Glomerular endothelial cell (primary cell): ENCODE results near the gene HIP1. TPM values are rescaled to one million over a fixed set of nuclear protein-coding genes. Genes with fewer than 3 reads are reported as not detected.
"Not testable (repeated sequence)": the region's sequence is repeated elsewhere in the genome, so short reads cannot be mapped to it uniquely, and the experiment has no call there.

ENCODE experiments used
- DNase-seq: peaks from one replicate; pipeline ENCODE4 v3.0.0-alpha.2; 2011; ENCODE audit warnings: low read depth, low spot score; ENCODE audit errors: extremely low read depth
- total RNA-seq: library from RNA; depleted of rRNA; stranded (reverse); fragments of >200 nt; gene quantifications from 2 replicates; pipeline ENCODE4 v1.2.3, GENCODE V29; 2015

The HIP1 gene
- 18.7 and 35.5 TPM in 2 replicates for total RNA-seq

DNA sequence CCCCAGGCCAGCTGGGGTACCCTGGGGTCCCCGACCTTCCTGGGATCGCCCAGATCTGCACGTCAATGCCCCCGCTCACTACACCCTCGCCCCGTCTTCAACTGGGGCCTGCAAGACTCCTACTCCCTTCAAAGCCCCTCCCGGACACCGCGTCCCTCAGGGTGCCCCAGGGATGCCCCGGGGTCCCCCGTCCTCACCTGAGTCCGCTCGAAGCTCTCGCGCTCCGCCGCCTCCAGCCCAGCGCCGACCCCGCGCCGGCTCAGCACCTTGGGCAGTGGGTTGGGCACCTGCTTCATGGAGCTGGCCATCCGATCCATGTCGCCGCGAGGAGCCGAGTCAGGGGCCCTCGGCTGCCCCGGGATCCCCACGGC, at the start of gene HIP1:
Gene HIP1 (minus strand): TSS at position 338 of the 371 bp plus-strand sequence. CDS start 21 bp downstream, at position 317.
- DNase-seq, result no peak

DNA sequence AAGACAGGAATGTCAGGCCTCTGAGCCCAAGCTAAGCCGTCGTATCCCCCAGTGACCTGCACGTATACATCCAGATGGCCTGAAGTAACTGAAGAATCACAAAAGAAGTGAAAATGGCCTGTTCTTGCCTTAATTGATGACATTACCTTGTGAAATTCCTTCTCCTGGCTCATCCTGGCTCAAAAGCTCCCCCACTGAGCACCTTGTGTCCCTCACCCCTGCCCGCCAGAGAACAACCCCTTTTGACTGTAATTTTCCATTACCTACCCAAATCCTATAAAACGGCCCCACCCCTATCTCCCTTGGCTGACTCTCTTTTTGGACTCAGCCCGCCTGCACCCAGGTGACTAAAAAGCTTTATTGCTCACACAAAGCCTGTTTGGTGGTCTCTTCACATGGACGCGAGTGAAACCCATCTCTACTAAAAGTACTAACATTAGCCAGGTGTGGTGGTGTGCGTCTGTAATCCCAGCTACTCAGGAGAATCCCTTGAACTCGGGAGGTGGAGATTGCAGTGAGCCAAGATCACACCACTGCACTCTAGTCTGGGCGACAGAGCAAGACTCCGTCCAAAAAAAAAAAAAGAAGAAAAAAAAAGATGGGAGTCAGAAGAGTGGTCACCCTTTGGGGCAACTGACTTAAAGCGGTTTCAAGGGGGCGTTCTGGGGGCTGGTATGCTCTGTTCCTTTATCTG, 49.6 kb upstream of the HIP1 start:
- DNase-seq, result not testable (repeated sequence)

DNA sequence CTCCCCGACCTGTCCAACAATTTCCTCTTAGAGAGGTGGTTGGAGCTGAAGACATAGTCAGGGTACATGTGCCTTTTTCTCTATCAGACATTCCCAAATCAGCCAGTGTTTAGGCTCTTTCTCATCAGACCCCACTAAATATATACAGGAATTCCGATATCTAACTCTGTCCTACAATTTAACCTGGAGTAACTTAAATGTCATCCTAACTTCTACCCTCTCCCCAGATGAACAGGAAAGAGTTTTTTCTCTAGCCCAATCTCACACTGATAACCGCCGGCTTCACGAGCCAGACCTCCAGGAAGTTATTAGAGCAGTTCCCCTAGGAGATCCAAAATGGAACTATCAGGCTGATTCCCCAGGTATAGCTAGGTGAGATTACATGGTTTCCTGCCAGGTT, 44.3 kb upstream of the HIP1 start:
- not testable (repeated sequence) for DNase-seq

DNA sequence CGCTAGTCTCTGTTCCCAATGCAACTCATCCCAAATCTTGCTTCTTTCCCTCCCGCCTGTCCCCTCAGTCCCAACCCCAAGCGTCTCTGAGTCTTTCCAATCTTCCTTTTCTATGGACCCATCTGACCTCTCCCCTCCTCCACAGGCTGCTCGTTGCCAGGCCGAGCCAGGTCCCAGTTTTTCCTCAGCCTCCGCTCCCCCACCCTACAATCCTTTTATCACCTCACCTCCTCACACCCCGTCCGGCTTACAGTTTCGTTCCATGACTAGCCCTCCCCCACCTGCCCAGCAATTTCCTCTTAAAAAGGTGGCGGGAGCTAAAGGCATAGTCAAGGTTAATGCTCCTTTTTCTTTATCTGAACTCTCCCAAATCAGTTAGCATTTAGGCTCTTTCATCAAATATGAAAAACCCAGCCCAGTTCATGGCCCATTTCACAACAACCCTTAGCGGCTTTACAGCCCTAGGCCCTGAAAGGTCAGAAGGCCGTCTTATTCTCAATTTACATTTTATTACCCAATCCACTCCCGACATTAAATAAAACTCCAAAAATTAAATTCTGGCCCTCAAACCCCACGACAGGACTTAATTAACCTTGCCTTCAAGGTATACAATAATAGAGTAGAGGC, 42.0 kb upstream of the HIP1 start:
- not testable (repeated sequence) for DNase-seq

DNA sequence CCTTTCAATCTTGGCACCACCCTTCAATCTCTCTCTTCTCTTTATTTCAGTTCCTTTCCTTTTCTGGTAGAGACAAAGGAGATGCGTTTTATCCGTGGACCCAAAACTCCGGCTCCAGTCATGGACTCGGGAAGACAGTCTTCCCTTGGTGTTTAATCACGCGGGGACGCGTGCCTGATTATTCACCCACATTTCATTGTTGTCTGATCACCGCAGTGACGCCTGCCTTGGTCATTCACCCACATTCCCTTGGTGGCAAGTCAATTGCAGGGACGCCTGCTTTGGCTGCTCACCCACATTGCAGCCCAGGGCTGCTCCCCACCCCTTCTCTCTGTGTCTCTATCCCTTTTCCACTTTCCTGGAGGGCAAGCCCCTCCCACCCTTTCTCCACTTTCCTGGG, 40.8 kb upstream of the HIP1 start:
- DNase-seq, result not testable (repeated sequence)

DNA sequence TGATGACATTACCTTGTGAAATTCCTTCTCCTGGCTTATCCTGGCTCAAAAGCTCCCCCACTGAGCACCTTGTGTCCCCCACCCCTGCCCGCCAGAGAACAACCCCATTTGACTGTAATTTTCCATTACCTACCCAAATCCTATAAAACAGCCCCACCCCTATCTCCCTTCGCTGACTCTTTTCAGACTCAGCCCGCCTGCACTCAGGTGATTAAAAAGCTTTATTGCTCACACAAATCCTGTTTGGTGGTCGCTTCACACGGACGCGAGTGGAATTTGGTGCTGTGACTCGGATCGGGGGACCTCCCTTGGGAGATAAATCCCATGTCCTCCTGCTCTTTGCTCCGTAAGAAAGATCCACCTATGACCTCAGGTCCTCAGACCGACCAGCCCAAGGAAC, 40.3 kb upstream of the HIP1 start:
- DNase-seq, result not testable (repeated sequence)

DNA sequence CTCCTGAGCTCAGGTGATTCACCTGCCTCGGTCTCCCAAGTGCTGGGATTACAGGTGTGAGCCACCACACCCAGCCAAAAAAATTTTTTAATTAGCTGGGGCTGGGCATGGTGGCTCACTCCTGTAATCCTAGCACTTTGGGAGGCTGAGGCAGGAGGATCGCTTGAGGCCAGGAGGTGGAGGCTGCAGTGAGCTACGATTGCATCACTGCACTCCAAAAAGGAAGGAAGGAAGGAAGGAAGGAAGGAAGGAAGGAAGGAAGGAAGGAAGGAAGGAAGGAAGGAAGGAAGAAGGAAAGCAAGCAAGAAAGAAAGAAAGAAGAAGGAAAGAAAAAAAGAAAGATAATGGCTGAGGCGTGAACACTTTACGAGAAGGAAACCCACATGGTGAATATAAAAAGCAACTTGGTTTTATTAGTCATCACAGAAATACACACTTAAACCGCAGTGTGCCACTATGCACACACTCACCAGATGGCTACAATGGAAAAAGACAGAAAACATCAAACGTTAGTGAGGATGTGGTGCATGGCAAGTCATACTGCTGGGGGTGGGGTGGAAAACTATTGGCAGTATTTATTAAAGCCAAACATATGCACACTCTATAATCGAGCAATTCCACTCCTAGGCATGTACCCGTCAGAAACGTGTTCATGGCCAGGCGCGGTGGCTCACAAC, 37.7 kb upstream of the HIP1 start:
- DNase-seq, result no peak

DNA sequence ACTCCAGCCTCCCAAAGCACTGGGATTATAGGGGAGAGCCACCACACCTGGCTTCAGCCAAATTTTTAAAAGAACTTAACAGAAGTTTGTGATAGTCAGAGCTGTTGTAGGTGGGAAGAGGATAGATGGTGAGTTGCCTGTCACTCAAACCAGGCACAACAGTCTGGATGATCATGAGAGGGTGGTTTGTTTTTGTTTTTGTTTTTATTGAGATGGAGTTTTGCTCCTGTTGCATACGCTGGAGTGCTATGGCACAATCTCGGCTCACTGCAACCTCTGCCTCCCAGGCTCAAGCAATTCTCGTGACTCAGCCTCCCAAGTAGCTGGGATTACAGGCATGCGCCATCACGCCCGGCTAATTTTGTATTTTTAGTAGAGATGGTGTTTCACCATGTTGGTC, 35.2 kb upstream of the HIP1 start:
- not testable (repeated sequence) for DNase-seq

- no peak for DNase-seq
Observed at GRCh38 chr7:75772081-75773077, 33.6 kb upstream of the HIP1 start, which contains the start of gene CCL26. Gene CCL26, minus strand, starts transcription at chr7:75772211. Its CDS starts 35 bp downstream, at chr7:75772176.

DNA sequence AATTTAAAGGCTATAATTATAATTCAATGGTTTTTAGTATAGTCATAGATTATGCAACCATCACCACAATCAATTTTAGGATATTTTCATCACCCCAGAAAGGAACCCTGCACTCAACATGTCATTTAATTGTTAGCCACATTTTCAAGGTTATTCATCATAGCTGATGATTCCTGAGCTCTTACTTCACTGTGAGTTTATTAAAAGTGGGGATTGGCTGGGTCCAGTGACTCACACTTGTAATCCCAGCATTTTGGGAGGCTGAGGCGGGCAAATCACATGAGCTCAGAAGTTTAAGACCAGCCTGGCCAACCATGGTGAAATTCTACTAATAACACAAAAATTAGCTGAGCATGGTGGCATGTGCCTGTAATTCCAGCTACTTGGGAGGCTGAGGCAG, 32.5 kb upstream of the HIP1 start:
- DNase-seq, result no peak

GRCh38 chr7:75762350-75762917, 23.7 kb upstream of the HIP1 start:
- no peak for DNase-seq

DNA sequence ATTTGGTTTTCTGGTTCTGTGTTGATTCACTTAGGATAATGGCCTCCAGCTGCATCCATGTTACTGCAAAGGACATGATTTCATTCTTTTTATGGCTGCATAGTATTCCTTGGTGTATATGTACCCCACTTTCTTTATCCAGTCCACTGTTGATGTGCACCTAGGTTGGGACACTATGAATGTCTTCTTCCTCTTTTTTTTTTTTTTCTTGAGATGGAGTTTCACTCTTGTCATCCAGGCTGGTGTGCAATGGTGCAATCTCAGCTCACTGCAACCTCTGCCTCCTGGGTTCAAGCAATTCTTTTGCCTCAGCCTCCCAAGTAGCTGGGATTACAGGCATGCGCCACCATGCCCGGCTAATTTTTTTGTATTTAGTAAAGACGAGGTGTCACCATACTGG, 23.1 kb upstream of the HIP1 start:
- DNase-seq, result not testable (repeated sequence)

DNA sequence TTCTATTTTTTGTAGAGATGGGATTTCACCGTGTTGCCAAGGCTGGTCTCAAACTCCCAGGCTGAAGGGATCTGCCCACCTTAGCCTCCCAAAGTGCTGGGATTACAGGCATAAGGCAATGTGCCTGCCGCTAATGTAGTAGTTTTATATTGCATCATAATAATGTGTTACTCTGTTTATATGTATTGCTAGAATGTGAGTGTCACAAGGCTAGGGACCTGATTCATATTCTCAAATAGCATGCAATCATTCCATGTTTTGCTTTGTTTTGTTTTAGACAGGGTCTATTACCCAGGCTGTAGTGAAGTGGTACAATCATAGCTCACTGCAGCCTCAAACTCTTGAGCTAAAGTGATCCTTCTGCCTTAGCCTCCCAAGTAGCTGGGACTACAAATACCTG, 19.8 kb upstream of the HIP1 start:
- no peak for DNase-seq

DNA sequence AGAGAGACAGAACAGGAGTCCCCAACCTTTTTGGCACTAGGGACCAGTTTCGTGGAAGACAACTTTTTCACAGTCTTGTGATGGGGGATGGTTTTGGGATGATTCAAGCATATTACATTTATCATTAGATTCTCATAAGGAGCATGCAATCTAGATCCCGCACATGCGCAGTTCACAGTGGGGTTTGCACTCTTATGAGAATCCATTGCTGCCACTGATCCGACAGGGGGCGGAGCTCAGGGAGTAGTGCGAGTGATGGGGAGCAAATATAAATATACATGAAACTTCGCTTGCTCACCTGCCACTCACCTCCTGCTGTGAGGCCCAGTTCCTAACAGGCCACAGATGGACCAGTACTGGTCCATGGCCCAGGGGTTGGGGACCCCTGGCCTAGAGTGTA, 19.1 kb upstream of the HIP1 start:
- DNase-seq, result no peak

- DNase-seq, result no peak
Observed at GRCh38 chr7:75756991-75757676, 18.4 kb upstream of the HIP1 start.

GRCh38 chr7:75756206-75756990, 17.7 kb upstream of the HIP1 start:
- no peak for DNase-seq

- no peak for DNase-seq
Observed at GRCh38 chr7:75743455-75743859, 4.7 kb upstream of the HIP1 start.

- DNase-seq, result no peak
Observed at GRCh38 chr7:75740846-75741497, 2.2 kb upstream of the HIP1 start.
